ENCODE measurements around the gene SNN. TPM values are rescaled to one million over a fixed set of nuclear protein-coding genes. Genes with fewer than 3 reads are reported as not detected.

Gene SNN
- total RNA-seq, 1 donor from 2014 or later, result 16.7 TPM

GRCh38 chr16:11696266-11697012 is 28.2 kb downstream of the SNN start:
- Mint-ChIP-seq H3K27ac (ENCODE audit: unreplicated experiment) (no peak overlapping the region), H3K4me1 (ENCODE audit: low read depth, unreplicated experiment) (peaks cover 4% of the 10 kb centered on the region), H3K9me3 (ENCODE audit: unreplicated experiment) (no peaks in the 10 kb centered on the region), H3K4me3 (ENCODE audit: unreplicated experiment) (no peak overlapping the region), H3K36me3 (ENCODE audit: low read depth, unreplicated experiment) (peaks cover 31% of the 10 kb centered on the region), H3K27me3 (ENCODE audit: low read depth, unreplicated experiment) (no peaks in the 10 kb centered on the region)
- Histone ChIP-seq H2AFZ (ENCODE audit: low read depth, low read length) (no peak overlapping the region), H3K27me3 (ENCODE audit: insufficient read depth, low read length) (no peaks in the 10 kb centered on the region), H3K27ac (ENCODE audit: low read depth, low read length) (no peak overlapping the region), H3K36me3 (ENCODE audit: insufficient read depth, low read length) (peaks cover 41% of the 10 kb centered on the region), H4K20me1 (ENCODE audit: insufficient read depth, low read length) (peaks cover 74% of the 10 kb centered on the region), H3K9me3 (ENCODE audit: insufficient read depth, low read depth, low read length) (no peaks in the 10 kb centered on the region), H3K4me1 (ENCODE audit: insufficient read depth, low read length) (peaks cover 9% of the 10 kb centered on the region), H3K4me3 (ENCODE audit: insufficient read depth, low read depth, low read length) (no peak overlapping the region), H3K9ac (ENCODE audit: low read length) (no peak overlapping the region), H3K79me2 (ENCODE audit: insufficient read depth, low read length) (peaks cover 10% of the 10 kb centered on the region), H3K4me2 (ENCODE audit: low read length) (no peak overlapping the region)
- FAIRE-seq (no peak), DNase-seq (ENCODE audit: low read depth) (no peak)
- TF ChIP-seq, protein P1, sequence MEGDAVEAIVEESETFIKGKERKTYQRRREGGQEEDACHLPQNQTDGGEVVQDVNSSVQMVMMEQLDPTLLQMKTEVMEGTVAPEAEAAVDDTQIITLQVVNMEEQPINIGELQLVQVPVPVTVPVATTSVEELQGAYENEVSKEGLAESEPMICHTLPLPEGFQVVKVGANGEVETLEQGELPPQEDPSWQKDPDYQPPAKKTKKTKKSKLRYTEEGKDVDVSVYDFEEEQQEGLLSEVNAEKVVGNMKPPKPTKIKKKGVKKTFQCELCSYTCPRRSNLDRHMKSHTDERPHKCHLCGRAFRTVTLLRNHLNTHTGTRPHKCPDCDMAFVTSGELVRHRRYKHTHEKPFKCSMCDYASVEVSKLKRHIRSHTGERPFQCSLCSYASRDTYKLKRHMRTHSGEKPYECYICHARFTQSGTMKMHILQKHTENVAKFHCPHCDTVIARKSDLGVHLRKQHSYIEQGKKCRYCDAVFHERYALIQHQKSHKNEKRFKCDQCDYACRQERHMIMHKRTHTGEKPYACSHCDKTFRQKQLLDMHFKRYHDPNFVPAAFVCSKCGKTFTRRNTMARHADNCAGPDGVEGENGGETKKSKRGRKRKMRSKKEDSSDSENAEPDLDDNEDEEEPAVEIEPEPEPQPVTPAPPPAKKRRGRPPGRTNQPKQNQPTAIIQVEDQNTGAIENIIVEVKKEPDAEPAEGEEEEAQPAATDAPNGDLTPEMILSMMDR (IDR thresholded peaks at IDR 0.05; ENCODE audit: insufficient read depth, low read depth, low read length), result no peak
- TF ChIP-seq EZH2 (IDR thresholded peaks at IDR 0.05; ENCODE audit: insufficient read depth, low read length), result no peak

GRCh38 chr16:11697319-11697718 is 29.1 kb downstream of the SNN start:
- Histone ChIP-seq H3K9me3 (ENCODE audit: insufficient read depth, low read depth, low read length) (no peaks in the 10 kb centered on the region), H3K4me1 (ENCODE audit: insufficient read depth, low read length) (peaks cover 9% of the 10 kb centered on the region), H3K4me3 (ENCODE audit: insufficient read depth, low read depth, low read length) (no peak overlapping the region), H3K36me3 (ENCODE audit: insufficient read depth, low read length) (peaks cover 39% of the 10 kb centered on the region), H3K9ac (ENCODE audit: low read length) (no peak overlapping the region), H3K27ac (ENCODE audit: low read depth, low read length) (no peak overlapping the region), H2AFZ (ENCODE audit: low read depth, low read length) (no peak overlapping the region), H3K4me2 (ENCODE audit: low read length) (no peak overlapping the region), H3K27me3 (ENCODE audit: insufficient read depth, low read length) (no peaks in the 10 kb centered on the region), H4K20me1 (ENCODE audit: insufficient read depth, low read length) (peaks cover 68% of the 10 kb centered on the region), H3K79me2 (ENCODE audit: insufficient read depth, low read length) (peaks cover 10% of the 10 kb centered on the region)
- peaks cover 25% of the 10 kb centered on the region for H3K36me3 Mint-ChIP-seq (ENCODE audit: low read depth, unreplicated experiment)
- FAIRE-seq (no peak), DNase-seq (ENCODE audit: low read depth) (no peak)
- no peaks in the 10 kb centered on the region for H3K27me3 Mint-ChIP-seq (ENCODE audit: low read depth, unreplicated experiment)
- no peaks in the 10 kb centered on the region for H3K9me3 Mint-ChIP-seq (ENCODE audit: unreplicated experiment)
- peaks cover 4% of the 10 kb centered on the region for H3K4me1 Mint-ChIP-seq (ENCODE audit: low read depth, unreplicated experiment)
- H3K4me3 Mint-ChIP-seq (ENCODE audit: unreplicated experiment), result no peak overlapping the region
- no peak overlapping the region for H3K27ac Mint-ChIP-seq (ENCODE audit: unreplicated experiment)
- TF ChIP-seq EZH2 (IDR thresholded peaks at IDR 0.05; ENCODE audit: insufficient read depth, low read length), result no peak
- TF ChIP-seq, protein P1 (IDR thresholded peaks at IDR 0.05; ENCODE audit: insufficient read depth, low read depth, low read length), result no peak

- Histone ChIP-seq H3K79me2 (ENCODE audit: insufficient read depth, low read length) (peaks cover 10% of the 10 kb centered on the region), H3K27ac (ENCODE audit: low read depth, low read length) (no peak overlapping the region), H3K36me3 (ENCODE audit: insufficient read depth, low read length) (peaks cover 34% of the 10 kb centered on the region), H3K4me2 (ENCODE audit: low read length) (peak overlapping the region; percentile 55), H3K27me3 (ENCODE audit: insufficient read depth, low read length) (no peaks in the 10 kb centered on the region), H3K4me1 (ENCODE audit: insufficient read depth, low read length) (peaks cover 9% of the 10 kb centered on the region), H3K4me3 (ENCODE audit: insufficient read depth, low read depth, low read length) (no peak overlapping the region), H3K9ac (ENCODE audit: low read length) (peak overlapping the region; percentile 20), H3K9me3 (ENCODE audit: insufficient read depth, low read depth, low read length) (no peaks in the 10 kb centered on the region), H2AFZ (ENCODE audit: low read depth, low read length) (no peak overlapping the region), H4K20me1 (ENCODE audit: insufficient read depth, low read length) (peaks cover 65% of the 10 kb centered on the region)
- peaks cover 26% of the 10 kb centered on the region for H3K36me3 Mint-ChIP-seq (ENCODE audit: low read depth, unreplicated experiment)
- no peak overlapping the region for H3K4me3 Mint-ChIP-seq (ENCODE audit: unreplicated experiment)
- no peaks in the 10 kb centered on the region for H3K27me3 Mint-ChIP-seq (ENCODE audit: low read depth, unreplicated experiment)
- H3K27ac Mint-ChIP-seq (ENCODE audit: unreplicated experiment), result no peak overlapping the region
- DNase-seq (ENCODE audit: low read depth), result no peak
- H3K9me3 Mint-ChIP-seq (ENCODE audit: unreplicated experiment), result no peaks in the 10 kb centered on the region
- no peak for TF ChIP-seq EZH2 (IDR thresholded peaks at IDR 0.05; ENCODE audit: insufficient read depth, low read length)
- TF ChIP-seq, protein P1 (IDR thresholded peaks at IDR 0.05; ENCODE audit: insufficient read depth, low read depth, low read length), result peak; percentile 19
- H3K4me1 Mint-ChIP-seq (ENCODE audit: low read depth, unreplicated experiment), result peaks cover 4% of the 10 kb centered on the region
- FAIRE-seq, result no peak
These were observed 30.0 kb downstream of the SNN start for GRCh38 chr16:11698271-11698689.
